ENCODE data around the gene GSTP1. TPM values are rescaled to one million over a fixed set of nuclear protein-coding genes. Genes with fewer than 3 reads are reported as not detected.

Gene GSTP1
- total and polyA plus RNA-seq, 9 of the 15 experiments (the other 6 are each of a cell fraction or from before 2014, with no cell fraction given), result 592 to 2,150 (median 1,204) TPM

DNA sequence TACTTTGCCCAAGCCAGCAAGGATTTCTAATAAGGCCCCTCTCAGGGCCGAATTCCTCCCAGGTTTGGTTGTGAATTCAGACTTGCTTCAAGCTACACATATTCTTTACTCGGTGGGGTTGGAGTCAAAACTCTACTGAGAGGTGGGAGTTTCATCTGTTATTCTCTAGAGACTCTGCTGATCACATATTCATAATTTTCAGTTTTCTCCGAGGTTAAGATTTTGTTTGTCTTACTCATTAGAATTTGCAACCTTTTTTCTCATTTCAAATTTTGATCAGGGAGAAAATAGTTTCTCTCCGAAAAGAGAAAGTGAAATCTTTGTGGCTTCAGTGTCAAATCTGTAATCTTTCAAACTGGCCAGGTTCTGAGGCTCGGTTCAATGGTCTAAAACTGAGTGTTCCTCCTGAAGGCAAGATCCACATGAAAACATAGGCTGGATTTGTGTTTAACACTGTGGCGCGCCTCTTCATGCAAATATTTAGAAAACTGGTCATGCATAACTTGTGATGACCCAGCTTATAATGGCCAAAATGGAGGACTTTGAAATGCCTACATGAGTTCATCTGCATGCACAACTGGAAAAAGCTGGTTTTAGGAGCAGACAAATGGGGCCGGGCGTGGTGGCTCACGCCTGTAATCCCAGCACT lies 21.5 kb upstream of the GSTP1 start:
- Histone ChIP-seq H3K4me1 (replicated peaks in 1 of 2; ENCODE audit: control insufficient read depth in 2 of 2, insufficient read depth in 2 of 2, low read length in 2 of 2) (peaks cover 9 to 15% of the 10 kb centered on the region in 2 experiments; a peak in 3 of 5 replicates), H3K9me1 (ENCODE audit: control insufficient read depth, insufficient read depth, low read length) (no peaks in the 10 kb centered on the region), H3K4me3 (no peak overlapping the region), H2AFZ (ENCODE audit: low read depth, low read length) (peak overlapping the region; percentile 18; the same call in 1 of the 2 replicates), H3K27ac (ENCODE audit: extremely low read depth, low read depth, low read length) (no peak overlapping the region), H3K9me3 (replicated peaks; ENCODE audit: control insufficient read depth, insufficient read depth, low read depth, low read length) (no peaks in the 10 kb centered on the region), H3K79me2 (ENCODE audit: control insufficient read depth, insufficient read depth, low read length) (no peaks in the 10 kb centered on the region), H4K20me1 (replicated peaks; ENCODE audit: control insufficient read depth, insufficient read depth, low read length) (no peaks in the 10 kb centered on the region), H3K27me3 (ENCODE audit: control insufficient read depth in 2 of 2, insufficient read depth in 2 of 2, low read length in 2 of 2) (no peaks in the 10 kb centered on the region; a peak in 1 of 5 replicates), H3K36me3 (ENCODE audit: control insufficient read depth, insufficient read depth, low read length) (no peaks in the 10 kb centered on the region), H3K4me2 (ENCODE audit: insufficient read depth, low read length) (no peak overlapping the region), H3K9ac (ENCODE audit: insufficient read depth in 1 of 2, low read depth in 2 of 2, low read length in 2 of 2) (no peak overlapping the region)
- ChIA-PET POLR2A (interaction anchor here (1.6 kb wide), 1 partner anchor 11 kb away, joined by 4 read pairs; no protein-coding TSS in a partner anchor), CTCF (ENCODE audit: low intra/inter-chr PET ratio) (no interaction called here)
- FAIRE-seq (no peak), ATAC-seq (no peak), DNase-seq (ENCODE audit: extremely low read depth in 1 of 4, low spot score in 3 of 4) (no peak)
- no TSS peak for BruUV-seq (replicated peaks)
- in situ Hi-C loops (cut with MboI) (no loop called here), intact Hi-C loops (cut with micrococcal nuclease) (no loop called here)
- no peak for TF ChIP-seq ZNF644 (tag; IDR thresholded peaks at IDR 0.05; ENCODE audit: low read depth)
- TF ChIP-seq, protein P1, sequence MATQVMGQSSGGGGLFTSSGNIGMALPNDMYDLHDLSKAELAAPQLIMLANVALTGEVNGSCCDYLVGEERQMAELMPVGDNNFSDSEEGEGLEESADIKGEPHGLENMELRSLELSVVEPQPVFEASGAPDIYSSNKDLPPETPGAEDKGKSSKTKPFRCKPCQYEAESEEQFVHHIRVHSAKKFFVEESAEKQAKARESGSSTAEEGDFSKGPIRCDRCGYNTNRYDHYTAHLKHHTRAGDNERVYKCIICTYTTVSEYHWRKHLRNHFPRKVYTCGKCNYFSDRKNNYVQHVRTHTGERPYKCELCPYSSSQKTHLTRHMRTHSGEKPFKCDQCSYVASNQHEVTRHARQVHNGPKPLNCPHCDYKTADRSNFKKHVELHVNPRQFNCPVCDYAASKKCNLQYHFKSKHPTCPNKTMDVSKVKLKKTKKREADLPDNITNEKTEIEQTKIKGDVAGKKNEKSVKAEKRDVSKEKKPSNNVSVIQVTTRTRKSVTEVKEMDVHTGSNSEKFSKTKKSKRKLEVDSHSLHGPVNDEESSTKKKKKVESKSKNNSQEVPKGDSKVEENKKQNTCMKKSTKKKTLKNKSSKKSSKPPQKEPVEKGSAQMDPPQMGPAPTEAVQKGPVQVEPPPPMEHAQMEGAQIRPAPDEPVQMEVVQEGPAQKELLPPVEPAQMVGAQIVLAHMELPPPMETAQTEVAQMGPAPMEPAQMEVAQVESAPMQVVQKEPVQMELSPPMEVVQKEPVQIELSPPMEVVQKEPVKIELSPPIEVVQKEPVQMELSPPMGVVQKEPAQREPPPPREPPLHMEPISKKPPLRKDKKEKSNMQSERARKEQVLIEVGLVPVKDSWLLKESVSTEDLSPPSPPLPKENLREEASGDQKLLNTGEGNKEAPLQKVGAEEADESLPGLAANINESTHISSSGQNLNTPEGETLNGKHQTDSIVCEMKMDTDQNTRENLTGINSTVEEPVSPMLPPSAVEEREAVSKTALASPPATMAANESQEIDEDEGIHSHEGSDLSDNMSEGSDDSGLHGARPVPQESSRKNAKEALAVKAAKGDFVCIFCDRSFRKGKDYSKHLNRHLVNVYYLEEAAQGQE (IDR thresholded peaks at IDR 0.05; ENCODE audit: borderline replicate concordance), result peak; percentile 57
- TF ChIP-seq, protein P1 (CRISPR knock-in tag; IDR thresholded peaks at IDR 0.05; ENCODE audit: low read depth), result no peak
- TF ChIP-seq EGR1 (conservative IDR thresholded peaks at IDR 0.05), result no peak
- no peak for TF ChIP-seq TAL1 (IDR thresholded peaks at IDR 0.05)
- no peak for TF ChIP-seq NR2C2 (CRISPR knock-in tag; IDR thresholded peaks at IDR 0.05)
- TF ChIP-seq NR2C2 (tag; IDR thresholded peaks at IDR 0.05), result no peak
- 50% methylated on average over 10 of the region's 10 CpGs for WGBS (ENCODE audit: insufficient coverage, low coverage, missing lambda C conversion rate)
